K562 (cell line): Measurements from ENCODE around the gene FAM174C.

Source experiments
- CTCF ChIP-seq, 3 experiments: IDR thresholded peaks in 2 of 3; conservative IDR thresholded peaks in 1 of 3; 2 replicates each; pipeline ENCODE4 v1.5.1; 2011 to 2012; ENCODE audit warnings: low read length in 3 of 3, mild to moderate bottlenecking in 3 of 3, control low read depth in 2 of 3, improper control_type of control experiment in 1 of 3, inconsistent platforms in 1 of 3, low read depth in 1 of 3, mixed read lengths in 1 of 3, moderate library complexity in 1 of 3; ENCODE audit not compliant: insufficient read depth in 2 of 3
- E2F4 ChIP-seq: sonication (generic); formaldehyde crosslinking; IDR thresholded peaks from 2 replicates; pipeline ENCODE4 v1.8.0; 2022; ENCODE audit warnings: mild to moderate bottlenecking, low read depth, missing genetic modification reagents
- EP300 ChIP-seq: IDR thresholded peaks from 2 replicates; pipeline ENCODE4 v1.6.1; 2012; ENCODE audit warnings: low read length, improper control_type of control experiment
- EZH2 ChIP-seq: IDR thresholded peaks from 2 replicates; pipeline ENCODE4 v1.6.1; 2012; ENCODE audit warnings: low read depth, mild to moderate bottlenecking, inconsistent platforms, low read length, borderline replicate concordance
- MYC ChIP-seq, 2 experiments: fragments of 250-450 bp in 1 of 2; sonication (Bioruptor Pico) in 1 of 2; IDR thresholded peaks; 2 replicates each; pipeline versions ENCODE4 v1.5.1 to v1.6.1; 2012 to 2021; ENCODE audit warnings: low read depth in 2 of 2, borderline replicate concordance in 1 of 2, improper control_type of control experiment in 1 of 2, low read length in 1 of 2, mild to moderate bottlenecking in 1 of 2, moderate library complexity in 1 of 2
- REST ChIP-seq, 2 experiments: fragments of 450-650 bp; formaldehyde crosslinking in 1 of 2; IDR thresholded peaks; 2 replicates each; pipeline versions ENCODE4 v1.4.0 to v1.6.1; 2014 to 2020; ENCODE audit warnings: mild to moderate bottlenecking in 2 of 2, borderline replicate concordance in 1 of 2, low read depth in 1 of 2
- STAT5B ChIP-seq: fragments of 250-450 bp; sonication (Bioruptor Pico); IDR thresholded peaks from 2 replicates; pipeline ENCODE4 v1.8.0; 2021; ENCODE audit warnings: mild to moderate bottlenecking, inconsistent platforms
- TAF15 ChIP-seq: fragments of 200-400 bp; formaldehyde crosslinking; IDR thresholded peaks from 2 replicates; pipeline ENCODE4 v1.6.1; 2017; ENCODE audit warnings: mild to moderate bottlenecking, low read depth, low read length, moderate library complexity
- WHSC1 ChIP-seq: IDR thresholded peaks from one replicate; pipeline ENCODE4 v1.6.1; 2012; ENCODE audit warnings: low read length, control low read depth, inconsistent platforms
- ZNF354B ChIP-seq: fragments of 250-450 bp; sonication (Bioruptor Pico); IDR thresholded peaks from 2 replicates; pipeline ENCODE4 v1.4.0; 2020

GRCh38 chr19:1256646-1257474 is 18.5 kb upstream of the FAM174C start:
- TF ChIP-seq TAF15 (no peak), REST (IDR thresholded peaks at IDR 0.05; ENCODE audit: borderline replicate concordance) (no peak), REST (CRISPR knock-in tag; IDR thresholded peaks at IDR 0.05; ENCODE audit: low read depth) (no peak), MYC (IDR thresholded peaks at IDR 0.05; ENCODE audit: low read depth, low read length) (no peak), MYC (CRISPR knock-in tag; IDR thresholded peaks at IDR 0.05; ENCODE audit: borderline replicate concordance, low read depth) (no peak), EZH2 (no peak), WHSC1 (no peak), E2F4 (CRISPR knock-in tag) (no peak), ZNF354B (CRISPR knock-in tag) (no peak), EP300 (no peak), CTCF (IDR thresholded peaks at IDR 0.05 in 2 of 3, conservative IDR thresholded peaks at IDR 0.05 in 1 of 3; ENCODE audit: insufficient read depth in 2 of 3, low read depth in 1 of 3, low read length in 3 of 3) (no peak), STAT5B (no peak)
